Stimulated activated naive CD8-positive, alpha-beta T cell treated with anti-CD3 and anti-CD28 coated beads, Interleukin-15, amount 100 ng/mL, for 72 hours (primary cell): Measurements from ENCODE around the gene MYO15B.
A peak's percentile ranks its signal among the peaks of the same experiment; 100 is the strongest.

ENCODE experiments used
- ATAC-seq: fragments of 150-1000 bp; cut with Tn5 transposase; 2 replicates; pipeline ENCODE4 v1.10.0; 2021; ENCODE audit warnings: mild to moderate bottlenecking, moderate library complexity
- DNase-seq, 2 donors: peaks; one replicate each; pipeline ENCODE4 v3.0.0; 2021 to 2022
- H3K27ac Mint-ChIP-seq, 2 donors: one replicate each; pipeline ENCODE4 v1.8.0; 2022; ENCODE audit warnings: mild to moderate bottlenecking in 2 of 2, mixed read lengths in 2 of 2, moderate library complexity in 2 of 2
- H3K27me3 Mint-ChIP-seq: one replicate; pipeline ENCODE4 v1.8.0; 2022; ENCODE audit warnings: mixed read lengths
- H3K4me1 Mint-ChIP-seq: one replicate; pipeline ENCODE4 v1.8.0; 2022; ENCODE audit warnings: mild to moderate bottlenecking, mixed read lengths
- H3K4me3 Mint-ChIP-seq, 2 donors: one replicate each; pipeline ENCODE4 v1.8.0; 2022; ENCODE audit warnings: mild to moderate bottlenecking in 2 of 2, mixed read lengths in 2 of 2, moderate library complexity in 1 of 2
- H3K9me3 Mint-ChIP-seq, 2 donors: one replicate each; pipeline ENCODE4 v1.8.0; 2022; ENCODE audit warnings: mixed read lengths in 2 of 2

The MYO15B gene

DNA sequence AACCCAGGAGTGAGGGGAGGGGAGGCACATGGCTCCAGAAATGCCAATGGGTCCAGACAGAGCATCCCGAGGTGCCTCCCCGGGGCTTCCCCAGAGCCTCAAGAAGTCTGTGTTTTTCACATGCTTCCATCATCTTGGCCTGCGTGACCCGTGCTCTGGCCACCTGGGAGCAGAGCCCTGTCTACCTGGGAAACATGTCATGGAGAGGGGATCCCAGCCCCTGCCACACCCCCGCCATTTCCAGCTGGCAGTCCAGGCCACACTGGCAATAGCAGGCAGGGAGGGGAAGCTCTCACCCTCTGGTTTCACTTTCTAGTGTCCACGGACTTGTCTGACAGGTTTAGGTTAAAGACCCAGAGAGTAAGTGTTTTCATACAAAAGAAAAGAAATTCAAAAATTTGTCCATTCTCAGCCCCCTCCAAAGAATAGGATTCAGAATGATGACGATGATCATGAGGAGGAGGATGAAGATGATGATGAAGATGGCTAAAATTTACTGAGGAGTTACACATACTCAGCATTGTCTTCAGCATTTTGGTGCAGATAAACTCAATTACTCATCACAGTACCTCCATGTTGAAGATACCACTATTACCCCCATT, 54.7 kb downstream of the MYO15B start:
- Mint-ChIP-seq H3K27me3 (no peaks in the 10 kb centered on the region), H3K4me3 (no peak overlapping the region), H3K9me3 (no peaks in the 10 kb centered on the region), H3K27ac (no peak overlapping the region), H3K4me1 (peaks cover 13% of the 10 kb centered on the region)
- DNase-seq (no peak), ATAC-seq (no peak)

- no peak for ATAC-seq
- Mint-ChIP-seq H3K9me3 (no peaks in the 10 kb centered on the region), H3K27ac (peak overlapping the region in 1 of 2 donors; percentile 54), H3K27me3 (no peaks in the 10 kb centered on the region), H3K4me3 (no peak overlapping the region), H3K4me1 (peaks cover 13% of the 10 kb centered on the region)
- no peak for DNase-seq
Observed at GRCh38 chr17:75642784-75643642, 55.4 kb downstream of the MYO15B start.

GRCh38 chr17:75643643-75644017, 56.0 kb downstream of the MYO15B start:
- no peak for DNase-seq
- no peak overlapping the region for H3K27ac Mint-ChIP-seq
- H3K9me3 Mint-ChIP-seq = no peaks in the 10 kb centered on the region
- no peak overlapping the region for H3K4me3 Mint-ChIP-seq
- no peak for ATAC-seq
- peaks cover 13% of the 10 kb centered on the region for H3K4me1 Mint-ChIP-seq
- no peaks in the 10 kb centered on the region for H3K27me3 Mint-ChIP-seq

- Mint-ChIP-seq H3K27me3 (no peaks in the 10 kb centered on the region), H3K4me3 (no peak overlapping the region), H3K9me3 (no peaks in the 10 kb centered on the region), H3K4me1 (peaks cover 13% of the 10 kb centered on the region), H3K27ac (no peak overlapping the region)
- no peak for DNase-seq
- ATAC-seq = no peak
Observed at GRCh38 chr17:75645501-75645888, 57.9 kb downstream of the MYO15B start.

GRCh38 chr17:75645889-75646637, 58.5 kb downstream of the MYO15B start:
- H3K4me3 Mint-ChIP-seq = peak overlapping the region in 1 of 2 donors; percentile 44
- H3K27ac Mint-ChIP-seq = peak overlapping the region; percentile 65 to 71
- no peaks in the 10 kb centered on the region for H3K9me3 Mint-ChIP-seq
- DNase-seq (no peak), ATAC-seq (peak; percentile 76)
- H3K4me1 Mint-ChIP-seq = peaks cover 13% of the 10 kb centered on the region
- no peaks in the 10 kb centered on the region for H3K27me3 Mint-ChIP-seq

- ATAC-seq = no peak
- no peak for DNase-seq
- no peak overlapping the region for H3K4me3 Mint-ChIP-seq
- H3K27me3 Mint-ChIP-seq = no peaks in the 10 kb centered on the region
- H3K4me1 Mint-ChIP-seq = peaks cover 13% of the 10 kb centered on the region
- H3K27ac Mint-ChIP-seq = no peak overlapping the region
- no peaks in the 10 kb centered on the region for H3K9me3 Mint-ChIP-seq
Observed at GRCh38 chr17:75646638-75646992, 59.0 kb downstream of the MYO15B start.

- ATAC-seq = no peak
- Mint-ChIP-seq H3K4me1 (peaks cover 13% of the 10 kb centered on the region), H3K27me3 (no peaks in the 10 kb centered on the region), H3K27ac (no peak overlapping the region), H3K4me3 (no peak overlapping the region), H3K9me3 (no peaks in the 10 kb centered on the region)
- DNase-seq = no peak
Observed at GRCh38 chr17:75647061-75647460, 59.5 kb downstream of the MYO15B start.

GRCh38 chr17:75647921-75648320, 60.3 kb downstream of the MYO15B start:
- H3K4me1 Mint-ChIP-seq = peaks cover 19% of the 10 kb centered on the region
- H3K9me3 Mint-ChIP-seq = no peaks in the 10 kb centered on the region
- DNase-seq = no peak
- H3K4me3 Mint-ChIP-seq = no peak overlapping the region
- peak overlapping the region in 1 of 2 donors; percentile 55 for H3K27ac Mint-ChIP-seq
- no peaks in the 10 kb centered on the region for H3K27me3 Mint-ChIP-seq
- no peak for ATAC-seq

DNA sequence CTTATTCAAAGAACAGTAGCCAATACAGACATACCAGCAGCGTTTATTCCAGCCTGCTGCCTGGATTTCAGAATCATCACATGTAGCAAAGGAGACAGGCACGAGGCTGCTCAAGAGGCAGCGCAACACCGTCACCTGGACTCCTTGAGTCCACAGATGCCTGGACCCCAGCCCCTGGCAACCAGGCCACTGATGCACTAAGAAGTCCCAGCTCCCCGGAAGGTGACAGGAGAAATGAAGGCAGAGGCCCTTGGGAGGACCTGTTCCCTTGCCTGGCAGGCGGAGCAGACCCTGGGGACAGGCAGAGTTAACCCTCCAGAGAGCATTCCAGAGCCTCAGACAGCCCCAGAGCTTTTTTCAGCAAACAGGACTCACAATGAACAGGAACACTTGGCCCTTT, 62.1 kb downstream of the MYO15B start:
- no peak overlapping the region for H3K4me3 Mint-ChIP-seq

GRCh38 chr17:75650874-75651273, 63.3 kb downstream of the MYO15B start:
- H3K4me3 Mint-ChIP-seq = no peak overlapping the region
- ATAC-seq (no peak), DNase-seq (no peak)
- no peaks in the 10 kb centered on the region for H3K9me3 Mint-ChIP-seq
- no peak overlapping the region for H3K27ac Mint-ChIP-seq
- peaks cover 18% of the 10 kb centered on the region for H3K4me1 Mint-ChIP-seq
- no peaks in the 10 kb centered on the region for H3K27me3 Mint-ChIP-seq

More for the DNA sequence above, 62.1 kb downstream of the MYO15B start:
- DNase-seq (no peak), ATAC-seq (no peak)
- H3K4me1 Mint-ChIP-seq = peaks cover 21% of the 10 kb centered on the region
- no peaks in the 10 kb centered on the region for H3K27me3 Mint-ChIP-seq
- H3K27ac Mint-ChIP-seq = no peak overlapping the region
- H3K9me3 Mint-ChIP-seq = no peaks in the 10 kb centered on the region

- Mint-ChIP-seq H3K27me3 (no peaks in the 10 kb centered on the region), H3K4me1 (peaks cover 8% of the 10 kb centered on the region), H3K27ac (peak overlapping the region in 1 of 2 donors; percentile 52), H3K9me3 (no peaks in the 10 kb centered on the region), H3K4me3 (peak overlapping the region in 1 of 2 donors; percentile 10)
- ATAC-seq (no peak), DNase-seq (no peak)
Observed at GRCh38 chr17:75652341-75652740, 64.7 kb downstream of the MYO15B start.

DNA sequence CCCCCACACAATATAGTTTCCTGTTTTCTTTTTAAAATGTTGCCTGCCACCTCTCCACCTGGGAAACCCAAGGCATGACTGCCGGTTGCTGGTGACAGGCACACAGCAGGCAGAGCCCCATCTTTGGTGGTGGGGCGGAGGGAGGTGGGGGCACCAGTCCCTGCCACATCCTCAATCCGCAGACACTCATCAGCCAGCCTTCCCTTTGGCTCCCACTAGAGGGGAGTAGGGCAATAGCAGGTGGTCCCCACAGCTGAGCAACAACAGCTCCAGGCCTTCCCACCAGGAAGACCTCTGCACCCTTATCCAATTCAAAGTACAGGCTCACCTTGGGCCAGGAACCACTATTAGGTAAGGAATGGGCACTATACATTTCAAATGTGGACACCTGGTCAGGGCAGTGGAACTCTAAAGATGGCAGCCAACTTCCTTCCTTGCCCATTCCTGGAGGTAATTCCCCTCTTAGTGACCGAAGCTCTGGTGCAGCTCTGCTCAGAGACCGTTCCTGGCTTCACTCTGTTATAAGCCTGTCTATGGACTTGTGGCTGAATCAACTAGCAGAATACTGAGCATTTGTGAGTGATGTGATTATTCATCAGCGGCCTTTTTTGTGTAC, 65.4 kb downstream of the MYO15B start:
- ATAC-seq (peak; percentile 73), DNase-seq (peak in 1 of 2 donors; percentile 43)
- no peaks in the 10 kb centered on the region for H3K27me3 Mint-ChIP-seq
- H3K4me1 Mint-ChIP-seq = peaks cover 8% of the 10 kb centered on the region
- peak overlapping the region in 1 of 2 donors; percentile 73 for H3K27ac Mint-ChIP-seq
- H3K9me3 Mint-ChIP-seq = no peaks in the 10 kb centered on the region
- H3K4me3 Mint-ChIP-seq = no peak overlapping the region

- H3K27ac Mint-ChIP-seq = no peak overlapping the region
- ATAC-seq (no peak), DNase-seq (no peak)
Observed at GRCh38 chr17:75654176-75654575, 66.6 kb downstream of the MYO15B start.

DNA sequence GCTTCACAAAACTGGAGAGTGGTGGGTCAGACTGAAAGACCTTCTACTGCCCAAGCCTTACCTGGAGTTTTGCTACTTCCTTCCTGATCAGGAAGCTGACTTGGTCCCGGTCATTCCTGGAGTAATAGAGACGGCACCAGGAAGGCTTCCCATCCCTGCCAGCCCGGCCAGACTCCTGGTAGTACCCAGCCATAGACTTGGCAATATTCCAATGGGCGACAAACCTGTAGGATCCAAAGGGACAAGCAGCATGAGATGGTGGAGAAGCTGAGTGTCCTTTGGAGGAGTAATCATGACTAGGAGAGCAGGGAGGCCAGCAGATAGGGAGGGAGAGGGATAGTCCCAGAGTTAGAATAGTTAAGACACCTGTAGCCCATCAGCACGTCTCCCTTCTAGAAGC, 70.6 kb downstream of the MYO15B start:
- Mint-ChIP-seq H3K27ac (peak overlapping the region in 1 of 2 donors; percentile 19), H3K9me3 (no peaks in the 10 kb centered on the region)
- no peak for DNase-seq

More at GRCh38 chr17:75654176-75654575, 66.6 kb downstream of the MYO15B start:
- Mint-ChIP-seq H3K4me1 (peaks cover 8% of the 10 kb centered on the region), H3K27me3 (no peaks in the 10 kb centered on the region), H3K9me3 (no peaks in the 10 kb centered on the region), H3K4me3 (no peak overlapping the region)

GRCh38 chr17:75661531-75661930, 73.9 kb downstream of the MYO15B start:
- H3K4me1 Mint-ChIP-seq = peaks cover 17% of the 10 kb centered on the region
- H3K9me3 Mint-ChIP-seq = no peaks in the 10 kb centered on the region
- no peak overlapping the region for H3K4me3 Mint-ChIP-seq
- DNase-seq (no peak), ATAC-seq (no peak)
- H3K27me3 Mint-ChIP-seq = no peaks in the 10 kb centered on the region
- peak overlapping the region in 1 of 2 donors; percentile 34 for H3K27ac Mint-ChIP-seq

More for the DNA sequence above, 70.6 kb downstream of the MYO15B start:
- ATAC-seq = no peak
- Mint-ChIP-seq H3K27me3 (no peaks in the 10 kb centered on the region), H3K4me3 (no peak overlapping the region), H3K4me1 (no peaks in the 10 kb centered on the region)
